Gastroesophageal sphincter (tissue), 4 donors: Measurements from ENCODE around the gene TSPAN4. TPM values are rescaled to one million over a fixed set of nuclear protein-coding genes. Genes with fewer than 3 reads are reported as not detected.

Experiments
- ATAC-seq: fragments of 150-250 bp; one replicate; pipeline ENCODE4 v1.9.1; 2016; ENCODE audit warnings: mild to moderate bottlenecking, moderate library complexity
- H3K27ac ChIP-seq, 4 donors: fragments of 200-600 bp; sonication (generic) in 3 of 4; 1 replicate in 3 of 4; 2 replicates in 1 of 4; pipeline ENCODE4 v1.5.1; 2016 to 2019
- H3K27me3 ChIP-seq: fragments of 200-600 bp; sonication (generic); one replicate; pipeline ENCODE4 v1.5.1; 2019
- H3K36me3 ChIP-seq, 2 donors: fragments of 200-600 bp; sonication (generic); one replicate each; pipeline ENCODE4 v1.5.1; 2019; ENCODE audit warnings: control low read depth in 1 of 2
- H3K4me1 ChIP-seq, 3 donors: fragments of 200-600 bp; sonication (generic); 1 replicate in 2 of 3; 2 replicates in 1 of 3; pipeline ENCODE4 v1.5.1; 2016 to 2019; ENCODE audit warnings: control low read depth in 2 of 3
- H3K4me3 ChIP-seq, 2 donors: fragments of 200-600 bp; sonication (generic); one replicate each; pipeline ENCODE4 v1.5.1; 2019; ENCODE audit warnings: mild to moderate bottlenecking in 1 of 2, moderate library complexity in 1 of 2
- H3K9me3 ChIP-seq, 3 donors: fragments of 200-600 bp; sonication (generic); one replicate each; pipeline ENCODE4 v1.5.1; 2017 to 2019; ENCODE audit warnings: control low read depth in 2 of 3
- CTCF ChIP-seq, 4 experiments: fragments of 200-600 bp in 2 of 4; fragments of 450-650 bp in 2 of 4; sonication (generic) in 1 of 4; IDR thresholded peaks; one replicate each; pipeline ENCODE4 v1.5.1; 2017 to 2019; ENCODE audit warnings: antibody characterized with exemption in 4 of 4, mild to moderate bottlenecking in 2 of 4, moderate library complexity in 2 of 4
- EP300 ChIP-seq: sonication (generic); formaldehyde crosslinking; IDR thresholded peaks from one replicate; pipeline ENCODE4 v1.6.1; 2017; ENCODE audit warnings: antibody characterized with exemption, mild to moderate bottlenecking
- POLR2A ChIP-seq, 2 donors: fragments of 450-650 bp; IDR thresholded peaks; one replicate each; pipeline ENCODE4 v1.6.1; 2017; ENCODE audit warnings: antibody characterized with exemption in 2 of 2, mild to moderate bottlenecking in 2 of 2, moderate library complexity in 1 of 2
- POLR2AphosphoS5 ChIP-seq: sonication (generic); formaldehyde crosslinking; IDR thresholded peaks from one replicate; pipeline ENCODE4 v1.6.1; 2017; ENCODE audit warnings: antibody characterized with exemption
- WGBS, 2 donors: methylation state at CpG; one replicate each; pipeline ENCODE4 v1.1.5; 2018; ENCODE audit warnings: low coverage in 1 of 2; 5-methylcytosine and 5-hydroxymethylcytosine counted together
- total RNA-seq, 4 donors: library from RNA; depleted of rRNA; stranded (reverse); fragments of >200 nt; gene quantifications; one replicate each; pipeline ENCODE4 v1.1.0, GENCODE V29; 2016

TSPAN4 gene
- total RNA-seq, 4 donors from 2014 or later, result 66.5 to 115 (median 112) TPM

GRCh38 chr11:864898-865297 lies 22.2 kb downstream of the TSPAN4 start:
- ATAC-seq, result no peak
- Histone ChIP-seq H3K4me1 (peaks cover 0 to 27% (median 10%) of the 10 kb centered on the region in 3 donors), H3K27me3 (no peaks in the 10 kb centered on the region), H3K36me3 (peaks cover 0 to 85% of the 10 kb centered on the region in 2 donors), H3K4me3 (no peak overlapping the region), H3K27ac (no peak overlapping the region), H3K9me3 (no peaks in the 10 kb centered on the region)
- WGBS, 2 donors, result 59% methylated on average over 2 of the region's 11 CpGs; no CpG with 5 or more reads in 1 of the 2 donors
- TF ChIP-seq EP300 (no peak), CTCF (IDR thresholded peaks at IDR 0.05) (no peak), POLR2AphosphoS5 (no peak), POLR2A (IDR thresholded peaks at IDR 0.05) (no peak)

GRCh38 chr11:865462-866430 lies 23.1 kb downstream of the TSPAN4 start:
- no peak for ATAC-seq
- peaks cover 0 to 89% of the 10 kb centered on the region in 2 donors for H3K36me3 ChIP-seq
- H3K9me3 ChIP-seq, result no peaks in the 10 kb centered on the region
- no peak overlapping the region for H3K4me3 ChIP-seq
- no CpG with 5 or more reads among the region's 41 CpGs for WGBS, 2 donors
- no peaks in the 10 kb centered on the region for H3K27me3 ChIP-seq
- H3K27ac ChIP-seq, result no peak overlapping the region
- no peak for TF ChIP-seq CTCF (IDR thresholded peaks at IDR 0.05)
- TF ChIP-seq POLR2AphosphoS5, result no peak
- no peak for TF ChIP-seq EP300
- TF ChIP-seq POLR2A (IDR thresholded peaks at IDR 0.05), result no peak
- H3K4me1 ChIP-seq, result peaks cover 0 to 19% (median 6%) of the 10 kb centered on the region in 3 donors

GRCh38 chr11:866481-866880 lies 23.8 kb downstream of the TSPAN4 start:
- Histone ChIP-seq H3K36me3 (peaks cover 0 to 84% of the 10 kb centered on the region in 2 donors), H3K27ac (no peak overlapping the region), H3K4me3 (no peak overlapping the region), H3K27me3 (no peaks in the 10 kb centered on the region), H3K9me3 (no peaks in the 10 kb centered on the region), H3K4me1 (peaks cover 0 to 12% (median 6%) of the 10 kb centered on the region in 3 donors)
- no peak for ATAC-seq
- no CpG with 5 or more reads among the region's 14 CpGs for WGBS, 2 donors
- no peak for TF ChIP-seq CTCF (IDR thresholded peaks at IDR 0.05)
- no peak for TF ChIP-seq POLR2AphosphoS5
- TF ChIP-seq POLR2A (IDR thresholded peaks at IDR 0.05), result no peak

GRCh38 chr11:867856-868358 lies 25.3 kb downstream of the TSPAN4 start:
- H3K27me3 ChIP-seq, result no peaks in the 10 kb centered on the region
- TF ChIP-seq CTCF (IDR thresholded peaks at IDR 0.05) (no peak), POLR2AphosphoS5 (no peak), EP300 (no peak), POLR2A (IDR thresholded peaks at IDR 0.05) (no peak)
- H3K36me3 ChIP-seq, result peaks cover 0 to 74% of the 10 kb centered on the region in 2 donors
- no peaks in the 10 kb centered on the region for H3K9me3 ChIP-seq
- no peaks in the 10 kb centered on the region for H3K4me1 ChIP-seq
- WGBS, 2 donors, result 83 to 84% methylated on average over 1 to 4 of the region's 8 CpGs
- no peak overlapping the region for H3K4me3 ChIP-seq
- ATAC-seq, result no peak
- H3K27ac ChIP-seq, result no peak overlapping the region
